Smooth muscle cell (in vitro differentiated cells): Measurements from ENCODE around the gene LAMTOR5. TPM values are rescaled to one million over a fixed set of nuclear protein-coding genes. Genes with fewer than 3 reads are reported as not detected.

ENCODE experiments used
- DNase-seq: peaks from one replicate; lab custom pipeline; 2025; ENCODE audit not compliant: unreplicated experiment; lab: John Stamatoyannopoulos, UW
- H2AFZ ChIP-seq: fragments of 200-600 bp; sonication (generic); 2 replicates; pipeline ENCODE4 v1.6.0; 2016; ENCODE audit warnings: antibody characterized with exemption, low read depth, mild to moderate bottlenecking
- H3F3A ChIP-seq: fragments of 200-600 bp; sonication (generic); 2 replicates; pipeline ENCODE4 v1.6.0; 2017; ENCODE audit warnings: antibody characterized with exemption, low read depth
- H3K27ac ChIP-seq: fragments of 200-600 bp; sonication (generic); 2 replicates; pipeline ENCODE4 v1.5.1; 2016; ENCODE audit warnings: low read depth, mild to moderate bottlenecking
- H3K27me3 ChIP-seq: fragments of 200-600 bp; sonication (generic); 2 replicates; pipeline ENCODE4 v1.6.1; 2016; ENCODE audit warnings: low read depth, mild to moderate bottlenecking
- H3K36me3 ChIP-seq: fragments of 200-600 bp; sonication (generic); 2 replicates; pipeline ENCODE4 v1.5.1; 2016; ENCODE audit warnings: low read depth
- H3K4me1 ChIP-seq: fragments of 200-600 bp; sonication (generic); 2 replicates; pipeline ENCODE4 v1.5.1; 2016; ENCODE audit warnings: low read depth
- H3K4me2 ChIP-seq: fragments of 200-600 bp; sonication (generic); 2 replicates; pipeline ENCODE4 v1.6.0; 2016; ENCODE audit warnings: mild to moderate bottlenecking
- H3K4me3 ChIP-seq: fragments of 200-600 bp; sonication (generic); 2 replicates; pipeline ENCODE4 v1.5.1; 2016; ENCODE audit warnings: mild to moderate bottlenecking
- H3K79me2 ChIP-seq: fragments of 200-600 bp; sonication (generic); 2 replicates; pipeline ENCODE4 v1.6.0; 2016; ENCODE audit warnings: low read depth, mild to moderate bottlenecking
- H3K9ac ChIP-seq: fragments of 200-600 bp; sonication (generic); 2 replicates; pipeline ENCODE4 v1.6.0; 2016; ENCODE audit warnings: low read depth
- H3K9me3 ChIP-seq: fragments of 200-600 bp; sonication (generic); replicated peaks from 2 replicates; pipeline ENCODE4 v1.5.1; 2016; ENCODE audit warnings: low read depth
- H4K20me1 ChIP-seq: fragments of 200-600 bp; sonication (generic); 2 replicates; pipeline ENCODE4 v1.6.0; 2016; ENCODE audit warnings: low read depth
- WGBS: methylation state at CpG from one replicate; pipeline ENCODE4 v1.1.7; 2016; ENCODE audit warnings: low lambda C conversion rate; 5-methylcytosine and 5-hydroxymethylcytosine counted together
- polyA plus RNA-seq: library from polyadenylated mRNA; unstranded; fragments of >200 nt; fragmentation: Nextera tagmentation; extraction: Ambion mirVana; gene quantifications from 2 replicates; pipeline ENCODE4 v1.2.1, GENCODE V29; 2016
- total RNA-seq: library from RNA; depleted of rRNA; stranded (reverse); fragments of >200 nt; gene quantifications from 2 replicates; pipeline ENCODE4 v1.2.3, GENCODE V29; 2014
- TF ChIP-seq, protein P1 (sequence below): fragments of 200-600 bp; sonication (generic); IDR thresholded peaks from 2 replicates; pipeline ENCODE4 v1.5.1; 2017; ENCODE audit warnings: borderline replicate concordance, mild to moderate bottlenecking, antibody characterized with exemption; ENCODE audit not compliant: insufficient read depth, poor library complexity, severe bottlenecking

The LAMTOR5 gene
- total and polyA plus RNA-seq, 2 experiments from 2014 or later = 81.1 to 150 TPM

GRCh38 chr1:110436635-110437034, 29.1 kb upstream of the LAMTOR5 start:
- H3K36me3 ChIP-seq = no peaks in the 10 kb centered on the region
- H2AFZ ChIP-seq = no peak overlapping the region
- H3F3A ChIP-seq = peaks cover 24% of the 10 kb centered on the region
- 3% methylated on average over 7 of the region's 7 CpGs for WGBS
- TF ChIP-seq, protein P1, sequence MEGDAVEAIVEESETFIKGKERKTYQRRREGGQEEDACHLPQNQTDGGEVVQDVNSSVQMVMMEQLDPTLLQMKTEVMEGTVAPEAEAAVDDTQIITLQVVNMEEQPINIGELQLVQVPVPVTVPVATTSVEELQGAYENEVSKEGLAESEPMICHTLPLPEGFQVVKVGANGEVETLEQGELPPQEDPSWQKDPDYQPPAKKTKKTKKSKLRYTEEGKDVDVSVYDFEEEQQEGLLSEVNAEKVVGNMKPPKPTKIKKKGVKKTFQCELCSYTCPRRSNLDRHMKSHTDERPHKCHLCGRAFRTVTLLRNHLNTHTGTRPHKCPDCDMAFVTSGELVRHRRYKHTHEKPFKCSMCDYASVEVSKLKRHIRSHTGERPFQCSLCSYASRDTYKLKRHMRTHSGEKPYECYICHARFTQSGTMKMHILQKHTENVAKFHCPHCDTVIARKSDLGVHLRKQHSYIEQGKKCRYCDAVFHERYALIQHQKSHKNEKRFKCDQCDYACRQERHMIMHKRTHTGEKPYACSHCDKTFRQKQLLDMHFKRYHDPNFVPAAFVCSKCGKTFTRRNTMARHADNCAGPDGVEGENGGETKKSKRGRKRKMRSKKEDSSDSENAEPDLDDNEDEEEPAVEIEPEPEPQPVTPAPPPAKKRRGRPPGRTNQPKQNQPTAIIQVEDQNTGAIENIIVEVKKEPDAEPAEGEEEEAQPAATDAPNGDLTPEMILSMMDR = no peak
- no peak overlapping the region for H3K4me3 ChIP-seq
- H3K79me2 ChIP-seq = no peaks in the 10 kb centered on the region
- no peak for DNase-seq
- peak overlapping the region; percentile 69 for H3K4me2 ChIP-seq
- H3K27me3 ChIP-seq = no peaks in the 10 kb centered on the region
- peaks cover 10% of the 10 kb centered on the region for H3K4me1 ChIP-seq
- H3K9ac ChIP-seq = peak overlapping the region; percentile 6
- H3K9me3 ChIP-seq = no peaks in the 10 kb centered on the region
- H4K20me1 ChIP-seq = no peaks in the 10 kb centered on the region
- peak overlapping the region; percentile 79 for H3K27ac ChIP-seq

DNA sequence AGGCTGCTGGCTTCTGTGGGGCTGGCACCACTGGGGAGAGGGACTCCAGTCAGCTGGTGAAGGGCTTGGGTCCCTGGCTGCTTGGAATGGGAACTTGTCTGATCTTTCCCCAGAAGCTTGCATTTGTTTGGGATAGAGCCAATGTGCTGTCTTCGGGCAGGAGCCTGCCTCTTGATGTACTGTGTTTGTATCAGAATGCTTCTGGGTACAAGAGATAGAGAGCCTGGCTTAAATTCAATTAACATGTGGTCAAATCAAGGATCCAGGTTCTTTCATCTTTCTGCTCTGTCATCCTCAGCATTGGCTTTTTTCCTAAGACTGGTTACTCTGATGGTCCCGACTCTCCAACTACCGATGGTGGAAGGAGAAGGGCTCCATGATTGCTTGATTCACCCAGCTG, 27.5 kb upstream of the LAMTOR5 start:
- TF ChIP-seq, protein P1 = no peak
- 70% methylated on average over 3 of the region's 3 CpGs for WGBS

GRCh38 chr1:110433803-110434202, 26.3 kb upstream of the LAMTOR5 start:
- no peak overlapping the region for H3K4me3 ChIP-seq
- no peak overlapping the region for H2AFZ ChIP-seq
- no peaks in the 10 kb centered on the region for H3K79me2 ChIP-seq
- WGBS = 10% methylated on average over 3 of the region's 3 CpGs
- H3K9me3 ChIP-seq = no peaks in the 10 kb centered on the region
- peaks cover 7% of the 10 kb centered on the region for H3K4me1 ChIP-seq
- H3K36me3 ChIP-seq = no peaks in the 10 kb centered on the region
- H3K4me2 ChIP-seq = no peak overlapping the region
- H3F3A ChIP-seq = peaks cover 13% of the 10 kb centered on the region
- TF ChIP-seq, protein P1 = no peak
- peak overlapping the region; percentile 23 for H3K27ac ChIP-seq
- no peaks in the 10 kb centered on the region for H3K27me3 ChIP-seq
- H4K20me1 ChIP-seq = no peaks in the 10 kb centered on the region
- DNase-seq = no peak
- no peak overlapping the region for H3K9ac ChIP-seq

More for the DNA sequence above, 27.5 kb upstream of the LAMTOR5 start:
- peak overlapping the region; percentile 56 for H2AFZ ChIP-seq
- peak overlapping the region; percentile 79 for H3K27ac ChIP-seq
- peaks cover 20% of the 10 kb centered on the region for H3F3A ChIP-seq
- no peak for DNase-seq
- no peak overlapping the region for H3K9ac ChIP-seq
- no peaks in the 10 kb centered on the region for H3K36me3 ChIP-seq
- no peak overlapping the region for H3K4me3 ChIP-seq
- no peaks in the 10 kb centered on the region for H3K27me3 ChIP-seq
- no peaks in the 10 kb centered on the region for H3K9me3 ChIP-seq
- H4K20me1 ChIP-seq = no peaks in the 10 kb centered on the region
- H3K79me2 ChIP-seq = no peaks in the 10 kb centered on the region
- H3K4me2 ChIP-seq = no peak overlapping the region
- H3K4me1 ChIP-seq = peaks cover 7% of the 10 kb centered on the region

GRCh38 chr1:110433213-110433612, 25.7 kb upstream of the LAMTOR5 start:
- Histone ChIP-seq H4K20me1 (no peaks in the 10 kb centered on the region), H3K9ac (no peak overlapping the region), H2AFZ (no peak overlapping the region), H3K27me3 (no peaks in the 10 kb centered on the region), H3K4me1 (peaks cover 7% of the 10 kb centered on the region), H3K4me2 (no peak overlapping the region), H3K79me2 (no peaks in the 10 kb centered on the region), H3F3A (peaks cover 13% of the 10 kb centered on the region), H3K36me3 (no peaks in the 10 kb centered on the region), H3K4me3 (no peak overlapping the region), H3K27ac (no peak overlapping the region), H3K9me3 (no peaks in the 10 kb centered on the region)
- TF ChIP-seq, protein P1 = no peak
- 93% methylated on average over 2 of the region's 2 CpGs for WGBS
- DNase-seq = no peak
